Measurements from ENCODE around the gene PLEK2. TPM values are rescaled to one million over a fixed set of nuclear protein-coding genes. Genes with fewer than 3 reads are reported as not detected.

PLEK2 gene
- total and polyA plus RNA-seq, 2 of the 13 experiments (the other 11 are each of a cell fraction or from before 2014, with no cell fraction given), result 0.26 to 1.5 TPM

- peak; percentile 45; the same call in 1 of the 2 replicates for TF ChIP-seq ZNF800 (CRISPR knock-in tag; IDR thresholded peaks at IDR 0.05)
- no peak for TF ChIP-seq ZNF530 (CRISPR knock-in tag; IDR thresholded peaks at IDR 0.05; ENCODE audit: low read depth)
- TF ChIP-seq ONECUT2 (CRISPR knock-in tag; IDR thresholded peaks at IDR 0.05), result no peak; the same call in 1 of the 2 replicates
- no peak for TF ChIP-seq ZNF839 (CRISPR knock-in tag; IDR thresholded peaks at IDR 0.05; ENCODE audit: borderline replicate concordance)
- peak; percentile 29; the same call in 1 of the 2 replicates for TF ChIP-seq ZNF556 (CRISPR knock-in tag; IDR thresholded peaks at IDR 0.05; ENCODE audit: borderline replicate concordance)
- no peak for TF ChIP-seq ZNF704 (CRISPR knock-in tag; IDR thresholded peaks at IDR 0.05; ENCODE audit: borderline replicate concordance)
- no peak for TF ChIP-seq KAT7 (CRISPR knock-in tag; IDR thresholded peaks at IDR 0.05; ENCODE audit: borderline replicate concordance)
- 0 out of 2 replicates have a peak, but pooled peaks have one; percentile 36 for TF ChIP-seq MIER2 (CRISPR knock-in tag; IDR thresholded peaks at IDR 0.05)
- TF ChIP-seq MNT (IDR thresholded peaks at IDR 0.05), result peak; percentile 84
- TF ChIP-seq XBP1 (CRISPR knock-in tag; IDR thresholded peaks at IDR 0.05), result no peak
- no peak for TF ChIP-seq TOE1 (CRISPR knock-in tag; IDR thresholded peaks at IDR 0.05)
- TF ChIP-seq ZNF891 (CRISPR knock-in tag; IDR thresholded peaks at IDR 0.05), result no peak; the same call in 1 of the 2 replicates
- TF ChIP-seq, protein P1, sequence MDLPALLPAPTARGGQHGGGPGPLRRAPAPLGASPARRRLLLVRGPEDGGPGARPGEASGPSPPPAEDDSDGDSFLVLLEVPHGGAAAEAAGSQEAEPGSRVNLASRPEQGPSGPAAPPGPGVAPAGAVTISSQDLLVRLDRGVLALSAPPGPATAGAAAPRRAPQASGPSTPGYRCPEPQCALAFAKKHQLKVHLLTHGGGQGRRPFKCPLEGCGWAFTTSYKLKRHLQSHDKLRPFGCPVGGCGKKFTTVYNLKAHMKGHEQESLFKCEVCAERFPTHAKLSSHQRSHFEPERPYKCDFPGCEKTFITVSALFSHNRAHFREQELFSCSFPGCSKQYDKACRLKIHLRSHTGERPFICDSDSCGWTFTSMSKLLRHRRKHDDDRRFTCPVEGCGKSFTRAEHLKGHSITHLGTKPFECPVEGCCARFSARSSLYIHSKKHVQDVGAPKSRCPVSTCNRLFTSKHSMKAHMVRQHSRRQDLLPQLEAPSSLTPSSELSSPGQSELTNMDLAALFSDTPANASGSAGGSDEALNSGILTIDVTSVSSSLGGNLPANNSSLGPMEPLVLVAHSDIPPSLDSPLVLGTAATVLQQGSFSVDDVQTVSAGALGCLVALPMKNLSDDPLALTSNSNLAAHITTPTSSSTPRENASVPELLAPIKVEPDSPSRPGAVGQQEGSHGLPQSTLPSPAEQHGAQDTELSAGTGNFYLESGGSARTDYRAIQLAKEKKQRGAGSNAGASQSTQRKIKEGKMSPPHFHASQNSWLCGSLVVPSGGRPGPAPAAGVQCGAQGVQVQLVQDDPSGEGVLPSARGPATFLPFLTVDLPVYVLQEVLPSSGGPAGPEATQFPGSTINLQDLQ (CRISPR knock-in tag; IDR thresholded peaks at IDR 0.05), result peak; percentile 81; the same call in 1 of the 2 replicates
- TF ChIP-seq, protein P2, sequence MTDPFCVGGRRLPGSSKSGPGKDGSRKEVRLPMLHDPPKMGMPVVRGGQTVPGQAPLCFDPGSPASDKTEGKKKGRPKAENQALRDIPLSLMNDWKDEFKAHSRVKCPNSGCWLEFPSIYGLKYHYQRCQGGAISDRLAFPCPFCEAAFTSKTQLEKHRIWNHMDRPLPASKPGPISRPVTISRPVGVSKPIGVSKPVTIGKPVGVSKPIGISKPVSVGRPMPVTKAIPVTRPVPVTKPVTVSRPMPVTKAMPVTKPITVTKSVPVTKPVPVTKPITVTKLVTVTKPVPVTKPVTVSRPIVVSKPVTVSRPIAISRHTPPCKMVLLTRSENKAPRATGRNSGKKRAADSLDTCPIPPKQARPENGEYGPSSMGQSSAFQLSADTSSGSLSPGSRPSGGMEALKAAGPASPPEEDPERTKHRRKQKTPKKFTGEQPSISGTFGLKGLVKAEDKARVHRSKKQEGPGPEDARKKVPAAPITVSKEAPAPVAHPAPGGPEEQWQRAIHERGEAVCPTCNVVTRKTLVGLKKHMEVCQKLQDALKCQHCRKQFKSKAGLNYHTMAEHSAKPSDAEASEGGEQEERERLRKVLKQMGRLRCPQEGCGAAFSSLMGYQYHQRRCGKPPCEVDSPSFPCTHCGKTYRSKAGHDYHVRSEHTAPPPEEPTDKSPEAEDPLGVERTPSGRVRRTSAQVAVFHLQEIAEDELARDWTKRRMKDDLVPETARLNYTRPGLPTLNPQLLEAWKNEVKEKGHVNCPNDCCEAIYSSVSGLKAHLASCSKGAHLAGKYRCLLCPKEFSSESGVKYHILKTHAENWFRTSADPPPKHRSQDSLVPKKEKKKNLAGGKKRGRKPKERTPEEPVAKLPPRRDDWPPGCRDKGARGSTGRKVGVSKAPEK (CRISPR knock-in tag; IDR thresholded peaks at IDR 0.05; ENCODE audit: borderline replicate concordance), result no peak
- no peak for TF ChIP-seq ZSCAN29 (CRISPR knock-in tag; conservative IDR thresholded peaks at IDR 0.05)
- TF ChIP-seq, protein P3, sequence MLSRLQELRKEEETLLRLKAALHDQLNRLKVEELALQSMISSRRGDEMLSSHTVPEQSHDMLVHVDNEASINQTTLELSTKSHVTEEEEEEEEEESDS (CRISPR knock-in tag; IDR thresholded peaks at IDR 0.05; ENCODE audit: borderline replicate concordance), result no peak
- no peak for TF ChIP-seq ZNF446 (CRISPR knock-in tag; IDR thresholded peaks at IDR 0.05)
- TF ChIP-seq CAMTA2 (CRISPR knock-in tag; IDR thresholded peaks at IDR 0.05; ENCODE audit: borderline replicate concordance), result no peak
- TF ChIP-seq BORCS8-MEF2B (CRISPR knock-in tag; IDR thresholded peaks at IDR 0.05), result no peak
These were observed 52.0 kb downstream of the PLEK2 start, which contains the start of the genes ATP6V1D and EIF2S1 (continued) for GRCh38 chr14:67359775-67360469.
